Measurements from ENCODE around the gene LY6G6F.

DNA sequence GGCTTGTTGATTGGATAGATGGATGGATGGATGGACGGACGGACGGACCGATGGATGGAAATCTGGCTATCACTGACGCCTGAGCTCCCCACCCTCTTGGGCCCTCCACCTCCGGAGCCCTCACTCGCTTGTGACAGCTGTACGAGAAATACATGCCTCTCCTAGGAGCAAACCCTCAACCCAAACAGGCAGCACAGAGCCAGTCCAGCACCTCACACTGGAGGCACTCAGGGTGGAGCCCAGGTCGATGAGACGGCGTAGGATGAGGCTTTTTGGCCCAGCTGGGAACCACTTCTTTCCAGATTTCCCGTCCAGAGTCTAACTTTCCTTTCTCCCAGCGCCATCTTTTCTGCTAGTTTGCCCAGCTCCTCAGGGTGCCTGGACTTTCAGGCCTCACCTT, 23.1 kb upstream of the LY6G6F start:
- TF ChIP-seq, protein P1, sequence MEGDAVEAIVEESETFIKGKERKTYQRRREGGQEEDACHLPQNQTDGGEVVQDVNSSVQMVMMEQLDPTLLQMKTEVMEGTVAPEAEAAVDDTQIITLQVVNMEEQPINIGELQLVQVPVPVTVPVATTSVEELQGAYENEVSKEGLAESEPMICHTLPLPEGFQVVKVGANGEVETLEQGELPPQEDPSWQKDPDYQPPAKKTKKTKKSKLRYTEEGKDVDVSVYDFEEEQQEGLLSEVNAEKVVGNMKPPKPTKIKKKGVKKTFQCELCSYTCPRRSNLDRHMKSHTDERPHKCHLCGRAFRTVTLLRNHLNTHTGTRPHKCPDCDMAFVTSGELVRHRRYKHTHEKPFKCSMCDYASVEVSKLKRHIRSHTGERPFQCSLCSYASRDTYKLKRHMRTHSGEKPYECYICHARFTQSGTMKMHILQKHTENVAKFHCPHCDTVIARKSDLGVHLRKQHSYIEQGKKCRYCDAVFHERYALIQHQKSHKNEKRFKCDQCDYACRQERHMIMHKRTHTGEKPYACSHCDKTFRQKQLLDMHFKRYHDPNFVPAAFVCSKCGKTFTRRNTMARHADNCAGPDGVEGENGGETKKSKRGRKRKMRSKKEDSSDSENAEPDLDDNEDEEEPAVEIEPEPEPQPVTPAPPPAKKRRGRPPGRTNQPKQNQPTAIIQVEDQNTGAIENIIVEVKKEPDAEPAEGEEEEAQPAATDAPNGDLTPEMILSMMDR (IDR thresholded peaks at IDR 0.05) = no peak
- TF ChIP-seq EP300 (IDR thresholded peaks at IDR 0.05) (no peak), POLR2A (IDR thresholded peaks at IDR 0.05) (no peak), POLR2AphosphoS5 (IDR thresholded peaks at IDR 0.05) (no peak)
